Measurements from ENCODE around the gene FRMD4B. TPM values are rescaled to one million over a fixed set of nuclear protein-coding genes. Genes with fewer than 3 reads are reported as not detected.
"Not testable (repeated sequence)": the region's sequence is repeated elsewhere in the genome, so short reads cannot be mapped to it uniquely, and the experiment has no call there.

Gene FRMD4B
- total RNA-seq, 2 experiments from 2014 or later: 55.8 to 68.2 TPM

DNA sequence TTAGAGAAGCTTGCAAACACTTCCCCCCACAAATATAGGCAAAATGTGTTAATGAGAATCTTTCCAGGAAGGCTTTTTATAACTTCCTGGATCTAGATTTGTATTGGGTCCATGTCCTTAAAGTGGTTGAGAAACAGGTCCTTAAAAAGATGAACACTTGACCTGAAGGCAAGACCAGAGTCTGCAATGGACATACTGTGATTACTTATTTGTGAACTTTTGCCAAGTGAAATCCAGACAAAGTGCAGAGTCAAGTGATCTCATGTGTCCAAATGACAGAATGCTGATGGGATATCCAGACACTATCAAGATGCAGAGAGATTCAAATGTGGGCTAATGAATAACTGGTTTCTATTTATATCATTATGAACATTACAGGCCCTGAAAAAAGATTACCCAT lies 43.8 kb downstream of the FRMD4B start:
- no peak for ATAC-seq

DNA sequence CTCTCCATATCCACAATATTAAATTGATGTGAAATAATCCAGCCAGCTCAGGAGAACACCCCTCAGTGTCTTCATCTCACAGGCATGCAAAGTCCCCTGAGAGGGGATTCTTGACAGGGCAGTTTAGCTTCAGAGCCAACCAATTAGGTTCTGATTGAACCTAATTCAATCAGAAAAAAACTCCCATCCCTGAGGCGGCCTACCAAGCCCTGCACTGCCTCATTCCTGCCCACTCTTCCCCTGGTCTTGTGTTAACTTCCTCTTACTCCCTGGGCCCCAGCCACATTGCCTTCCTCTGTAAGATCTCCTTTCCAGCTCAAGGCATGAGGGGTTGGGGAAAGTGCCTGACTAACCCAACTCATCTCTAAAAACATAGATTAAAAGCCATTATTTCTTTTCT lies 46.1 kb downstream of the FRMD4B start:
- DNase-seq (no peak), ATAC-seq (no peak)
- Mint-ChIP-seq H3K27me3 (peaks cover under 1% of the 10 kb centered on the region), H3K36me3 (no peaks in the 10 kb centered on the region), H3K4me3 (no peak overlapping the region), H3K27ac (no peak overlapping the region), H3K9me3 (ENCODE audit: low read depth) (no peaks in the 10 kb centered on the region), H3K4me1 (no peaks in the 10 kb centered on the region)
- CTCF ChIA-PET: interaction anchor here (0.8 kb wide), 1 partner anchor 70 kb away, joined by 3 read pairs; no protein-coding TSS in a partner anchor

More for the DNA sequence above, 43.8 kb downstream of the FRMD4B start:
- Mint-ChIP-seq H3K9me3 (ENCODE audit: low read depth) (peaks cover 2% of the 10 kb centered on the region), H3K4me3 (no peak overlapping the region), H3K4me1 (no peaks in the 10 kb centered on the region), H3K27me3 (peaks cover 5% of the 10 kb centered on the region), H3K36me3 (no peaks in the 10 kb centered on the region), H3K27ac (no peak overlapping the region)
- CTCF ChIA-PET: interaction anchor here (1.0 kb wide), 1 partner anchor 36 kb away, joined by 3 read pairs; no protein-coding TSS in a partner anchor
- DNase-seq: no peak

DNA sequence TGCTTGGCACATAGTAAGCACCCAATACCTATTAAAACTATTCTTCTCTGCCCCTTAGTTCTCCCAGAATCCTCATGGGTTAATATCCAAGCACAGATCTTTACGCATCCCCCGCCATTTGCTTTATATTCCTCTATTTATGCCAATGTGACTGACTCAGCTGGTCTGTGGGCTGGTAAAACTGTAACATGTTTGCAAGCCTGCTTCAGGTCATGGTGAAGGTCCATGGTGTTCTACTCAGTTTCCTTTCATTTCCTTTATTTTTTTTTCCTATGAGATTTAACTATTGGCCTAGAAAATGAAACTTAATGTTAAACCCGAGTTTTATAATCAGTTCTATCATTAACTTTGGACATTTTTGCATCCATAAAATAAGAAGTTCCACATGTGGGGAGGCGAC lies 47.0 kb downstream of the FRMD4B start:
- Mint-ChIP-seq H3K9me3 (ENCODE audit: low read depth) (no peaks in the 10 kb centered on the region), H3K27ac (no peak overlapping the region), H3K4me3 (no peak overlapping the region), H3K36me3 (no peaks in the 10 kb centered on the region), H3K4me1 (no peaks in the 10 kb centered on the region), H3K27me3 (peaks cover 3% of the 10 kb centered on the region)
- ATAC-seq (no peak), DNase-seq (no peak)
- CTCF ChIA-PET: interaction anchor here (0.8 kb wide), 1 partner anchor 71 kb away, joined by 3 read pairs; no protein-coding TSS in a partner anchor

DNA sequence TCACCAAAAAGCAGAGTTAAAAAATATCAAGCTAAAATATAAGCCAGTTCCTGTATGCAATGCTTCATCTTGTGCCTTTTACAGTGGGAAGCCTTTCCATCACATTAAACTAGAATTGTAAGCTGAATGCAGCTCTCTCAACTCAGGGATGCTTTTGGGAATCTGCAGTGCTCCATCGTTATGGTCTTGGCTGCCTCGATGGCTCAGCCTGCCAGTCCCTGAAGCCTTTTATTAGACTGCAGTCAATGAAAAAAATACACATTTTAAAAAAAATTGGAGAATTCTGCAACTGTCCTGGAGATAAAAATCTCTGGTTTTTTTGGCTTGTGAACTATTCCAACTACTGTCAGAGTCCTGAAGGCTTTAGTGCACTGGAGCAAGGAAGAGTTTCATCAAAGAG lies 53.0 kb downstream of the FRMD4B start:
- CTCF ChIA-PET: no interaction called here
- Mint-ChIP-seq H3K4me1 (peaks cover 10% of the 10 kb centered on the region), H3K27ac (no peak overlapping the region), H3K9me3 (ENCODE audit: low read depth) (no peaks in the 10 kb centered on the region), H3K4me3 (no peak overlapping the region), H3K27me3 (peaks cover 9% of the 10 kb centered on the region), H3K36me3 (no peaks in the 10 kb centered on the region)
- no peak for DNase-seq
- ATAC-seq: no peak

DNA sequence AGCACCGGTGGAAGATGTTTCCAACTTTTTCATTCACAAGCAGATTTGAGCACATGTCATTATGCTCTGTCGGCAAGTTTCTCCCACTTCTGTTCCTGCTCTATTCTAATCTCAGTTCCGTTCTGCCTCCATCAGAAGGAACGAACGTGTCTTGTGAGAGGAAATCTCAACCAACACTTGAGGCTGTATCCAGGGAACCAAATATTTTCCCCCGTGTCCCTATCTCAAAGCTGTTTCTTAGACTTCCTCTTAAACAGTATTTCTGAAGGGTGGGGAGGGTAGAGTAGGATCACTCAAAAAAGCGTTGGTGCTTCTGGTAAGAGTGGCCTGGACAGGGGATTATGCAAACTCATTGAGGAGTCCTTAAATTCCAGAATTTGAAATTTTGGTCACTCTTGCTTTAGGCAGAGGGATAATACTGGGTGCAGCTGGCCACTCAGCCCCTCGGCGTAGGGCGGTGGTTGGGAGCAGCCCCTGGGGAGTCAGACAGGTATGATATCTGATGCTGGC lies 54.9 kb downstream of the FRMD4B start:
- no peaks in the 10 kb centered on the region for H3K9me3 Mint-ChIP-seq (ENCODE audit: low read depth)
- H3K4me3 Mint-ChIP-seq: no peak overlapping the region
- no peaks in the 10 kb centered on the region for H3K36me3 Mint-ChIP-seq
- CTCF ChIA-PET: interaction anchor here (1.7 kb wide), 1 partner anchor 10 kb away, joined by 3 read pairs; no protein-coding TSS in a partner anchor
- H3K27me3 Mint-ChIP-seq: peaks cover 9% of the 10 kb centered on the region
- DNase-seq (no peak), ATAC-seq (no peak)
- H3K27ac Mint-ChIP-seq: no peak overlapping the region
- H3K4me1 Mint-ChIP-seq: peaks cover 28% of the 10 kb centered on the region

DNA sequence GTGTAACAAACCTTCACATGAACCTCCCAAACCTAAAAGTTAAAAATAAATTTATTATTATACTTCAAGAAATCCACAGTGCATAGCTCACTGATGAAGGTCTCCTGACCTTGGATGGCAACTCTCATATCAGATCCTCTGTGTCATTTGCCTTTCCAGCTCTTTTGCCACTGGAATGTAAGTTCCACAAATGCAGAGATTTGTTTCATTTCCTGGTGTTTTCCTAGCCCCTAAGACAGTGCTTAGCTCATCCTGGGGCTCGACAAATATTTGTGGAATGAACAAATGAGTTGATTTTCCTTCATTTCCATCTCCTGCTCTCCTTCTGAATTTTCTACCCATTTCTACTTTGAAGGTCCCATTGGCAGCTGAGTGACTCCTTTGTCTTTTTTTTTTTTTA lies 56.0 kb downstream of the FRMD4B start:
- Mint-ChIP-seq H3K27ac (no peak overlapping the region), H3K4me1 (peaks cover 28% of the 10 kb centered on the region), H3K27me3 (peaks cover 9% of the 10 kb centered on the region), H3K9me3 (ENCODE audit: low read depth) (no peaks in the 10 kb centered on the region), H3K36me3 (no peaks in the 10 kb centered on the region), H3K4me3 (no peak overlapping the region)
- ATAC-seq (no peak), DNase-seq (no peak)
- CTCF ChIA-PET: interaction anchor here (1.7 kb wide), 1 partner anchor 9 kb away, joined by 3 read pairs; no protein-coding TSS in a partner anchor

DNA sequence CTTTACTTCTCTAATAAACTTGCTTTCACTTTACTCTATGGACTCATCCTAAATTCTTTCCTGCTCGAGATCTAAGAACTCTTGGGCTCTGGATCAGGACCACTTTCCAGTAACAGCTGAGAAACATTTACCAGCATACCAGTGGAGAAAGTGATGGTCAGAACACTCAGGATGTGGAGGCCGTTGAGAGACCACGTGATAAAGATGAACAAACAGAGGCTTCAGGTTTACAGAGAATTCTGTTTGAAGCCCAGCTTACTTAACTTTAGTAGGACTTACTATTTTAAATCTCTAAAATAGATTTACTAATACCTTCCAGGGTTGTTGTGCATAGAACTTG lies 57.0 kb downstream of the FRMD4B start:
- H3K27me3 Mint-ChIP-seq: peaks cover 6% of the 10 kb centered on the region
- H3K4me1 Mint-ChIP-seq: peaks cover 28% of the 10 kb centered on the region
- H3K27ac Mint-ChIP-seq: no peak overlapping the region
- DNase-seq (no peak), ATAC-seq (no peak)
- H3K4me3 Mint-ChIP-seq: peak overlapping the region; percentile 32
- CTCF ChIA-PET: interaction anchor here (1.7 kb wide), 1 partner anchor 8 kb away, joined by 3 read pairs; no protein-coding TSS in a partner anchor
- no peaks in the 10 kb centered on the region for H3K9me3 Mint-ChIP-seq (ENCODE audit: low read depth)
- H3K36me3 Mint-ChIP-seq: no peaks in the 10 kb centered on the region

DNA sequence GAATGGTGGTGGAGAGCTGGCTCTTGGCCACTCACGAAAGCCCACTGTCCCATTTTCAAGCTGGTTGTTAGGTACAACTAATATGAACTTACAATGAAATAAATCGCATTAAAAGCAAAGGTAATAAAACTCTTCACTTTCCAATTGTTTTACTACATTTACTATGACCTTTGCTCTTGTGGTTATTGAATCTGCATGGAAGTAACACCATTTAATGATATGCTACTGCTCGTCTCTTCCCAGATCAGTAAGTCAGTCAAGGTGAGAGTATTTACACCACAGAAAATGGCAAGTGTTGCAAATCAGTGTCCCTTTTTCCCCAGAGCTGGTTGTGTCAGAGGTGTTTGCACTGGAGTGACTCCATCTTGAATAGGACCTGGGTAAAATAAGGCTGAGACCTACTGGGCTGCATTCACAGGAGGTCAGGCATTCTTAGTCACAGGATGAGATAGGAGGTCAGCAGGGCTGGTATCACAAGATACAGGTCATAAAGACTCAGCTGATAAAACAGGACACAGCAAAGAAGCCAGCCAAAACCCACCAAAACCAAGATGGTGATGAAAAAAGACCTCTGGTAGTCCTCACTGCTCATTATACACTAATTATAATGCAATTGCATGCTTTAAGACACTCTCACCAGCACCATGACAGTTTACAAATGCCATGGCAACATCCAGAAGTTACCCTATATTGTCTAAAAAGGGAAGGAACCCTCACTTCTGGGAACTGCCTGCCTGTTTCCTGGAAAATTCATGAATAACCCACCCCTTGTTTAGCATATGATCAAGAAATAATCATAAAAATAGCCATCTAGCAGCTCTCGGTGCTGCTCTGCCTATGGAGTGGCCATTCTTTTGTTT lies 57.6 kb downstream of the FRMD4B start:
- CTCF ChIA-PET: interaction anchor here (2.0 kb wide), 1 partner anchor 18 kb away, joined by 5 read pairs; no protein-coding TSS in a partner anchor
- Mint-ChIP-seq H3K27me3 (peaks cover 6% of the 10 kb centered on the region), H3K36me3 (no peaks in the 10 kb centered on the region), H3K4me1 (peaks cover 28% of the 10 kb centered on the region), H3K9me3 (ENCODE audit: low read depth) (no peaks in the 10 kb centered on the region), H3K4me3 (peak overlapping the region; percentile 32), H3K27ac (no peak overlapping the region)
- no peak for ATAC-seq
- no peak for DNase-seq

DNA sequence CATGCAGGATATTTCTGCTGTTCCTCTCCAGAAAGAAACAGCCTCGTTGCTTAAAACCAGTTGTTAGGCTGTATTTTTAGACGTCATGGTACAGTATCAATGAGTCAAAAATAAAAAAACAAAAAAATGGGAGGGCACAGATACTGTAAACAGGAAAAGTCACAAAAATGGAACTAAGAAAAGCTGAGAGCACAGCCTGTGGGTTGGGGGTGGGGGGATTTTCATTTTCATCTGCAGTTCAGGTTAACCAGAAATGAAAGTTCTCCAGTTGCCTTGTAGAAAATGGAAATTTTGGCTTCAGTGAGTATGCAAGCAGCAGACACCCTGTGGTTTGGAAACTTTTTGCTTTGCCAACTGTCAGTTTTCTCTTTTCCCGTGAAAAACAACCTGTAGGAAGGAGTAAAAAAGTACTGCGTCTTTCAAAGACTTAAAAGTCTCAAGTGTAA lies 59.0 kb downstream of the FRMD4B start:
- ATAC-seq (peak; percentile 88), DNase-seq (peak; percentile 69)
- Mint-ChIP-seq H3K27ac (peak overlapping the region; percentile 81), H3K9me3 (ENCODE audit: low read depth) (no peaks in the 10 kb centered on the region), H3K4me1 (peaks cover 28% of the 10 kb centered on the region), H3K36me3 (no peaks in the 10 kb centered on the region), H3K27me3 (no peaks in the 10 kb centered on the region), H3K4me3 (peak overlapping the region; percentile 53)
- CTCF ChIA-PET: interaction anchor here (0.6 to 2.1 kb wide), 10 partner anchors 9 to 243 kb away, joined by 3 to 9 read pairs (median 4); no protein-coding TSS in a partner anchor

DNA sequence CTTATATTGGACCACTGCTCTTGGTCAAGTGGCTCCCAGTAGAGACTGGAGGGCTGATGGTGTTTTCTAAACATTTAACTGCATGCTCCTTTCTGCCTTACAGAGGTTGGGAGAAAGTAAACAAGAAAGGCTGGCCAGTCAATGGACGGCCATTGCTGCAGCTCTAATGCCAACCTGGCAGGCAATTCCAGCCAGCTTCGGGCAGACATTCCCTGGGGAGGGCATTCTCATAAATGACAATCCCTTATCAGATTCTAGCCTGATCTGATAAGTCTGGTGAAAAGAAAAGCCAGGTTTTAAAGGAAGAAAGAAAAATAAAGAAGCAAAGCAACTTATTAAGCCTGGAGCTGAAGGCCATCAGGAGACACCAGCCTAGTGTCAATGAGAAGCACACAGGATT lies 60.7 kb downstream of the FRMD4B start:
- ATAC-seq (no peak), DNase-seq (no peak)
- Mint-ChIP-seq H3K36me3 (no peaks in the 10 kb centered on the region), H3K4me1 (peaks cover 28% of the 10 kb centered on the region), H3K27ac (no peak overlapping the region), H3K4me3 (no peak overlapping the region), H3K27me3 (no peaks in the 10 kb centered on the region), H3K9me3 (ENCODE audit: low read depth) (no peaks in the 10 kb centered on the region)
- CTCF ChIA-PET: interaction anchor here (1.4 to 2.1 kb wide), 4 partner anchors 19 to 163 kb away, joined by 5 to 9 read pairs (median 8); partner anchors contain the start of gene FRMD4B

DNA sequence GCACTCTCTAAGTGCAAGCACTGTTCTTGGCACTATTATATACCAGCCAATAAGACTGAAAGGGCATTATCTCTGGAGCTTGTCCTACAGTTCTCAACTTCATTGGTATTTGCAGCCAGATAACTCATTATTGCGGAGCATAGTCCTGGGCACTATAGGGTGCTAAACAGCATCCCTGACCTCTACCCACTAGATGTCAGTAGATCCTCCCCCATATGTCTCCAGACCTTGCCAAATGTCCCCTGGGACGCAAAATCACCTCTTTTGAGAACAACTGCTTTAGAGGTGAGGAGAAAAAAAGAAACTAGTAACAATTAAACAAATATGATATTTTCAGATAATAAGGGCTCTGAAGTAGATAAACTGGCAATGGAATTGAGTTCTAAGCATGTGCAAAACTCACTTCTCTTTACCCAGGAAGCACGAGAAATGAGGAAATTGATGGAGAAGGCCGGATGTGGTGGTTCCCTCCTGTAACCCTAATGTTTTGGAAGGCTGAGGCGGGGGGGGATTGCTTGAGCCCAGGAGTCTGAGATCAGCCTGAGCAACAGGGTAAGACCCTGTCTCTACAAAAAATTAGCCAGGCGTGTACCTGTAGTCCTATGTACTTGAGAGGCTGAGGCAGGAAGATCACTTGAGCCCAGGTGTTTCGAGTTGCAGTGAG lies 61.4 kb downstream of the FRMD4B start:
- no peaks in the 10 kb centered on the region for H3K36me3 Mint-ChIP-seq
- ATAC-seq: no peak
- DNase-seq: no peak
- H3K27me3 Mint-ChIP-seq: no peaks in the 10 kb centered on the region
- no peak overlapping the region for H3K4me3 Mint-ChIP-seq
- no peak overlapping the region for H3K27ac Mint-ChIP-seq
- CTCF ChIA-PET: interaction anchor here (1.0 to 2.1 kb wide), 4 partner anchors 12 to 163 kb away, joined by 3 to 9 read pairs (median 3); no protein-coding TSS in a partner anchor
- H3K4me1 Mint-ChIP-seq: peaks cover 28% of the 10 kb centered on the region
- no peaks in the 10 kb centered on the region for H3K9me3 Mint-ChIP-seq (ENCODE audit: low read depth)

DNA sequence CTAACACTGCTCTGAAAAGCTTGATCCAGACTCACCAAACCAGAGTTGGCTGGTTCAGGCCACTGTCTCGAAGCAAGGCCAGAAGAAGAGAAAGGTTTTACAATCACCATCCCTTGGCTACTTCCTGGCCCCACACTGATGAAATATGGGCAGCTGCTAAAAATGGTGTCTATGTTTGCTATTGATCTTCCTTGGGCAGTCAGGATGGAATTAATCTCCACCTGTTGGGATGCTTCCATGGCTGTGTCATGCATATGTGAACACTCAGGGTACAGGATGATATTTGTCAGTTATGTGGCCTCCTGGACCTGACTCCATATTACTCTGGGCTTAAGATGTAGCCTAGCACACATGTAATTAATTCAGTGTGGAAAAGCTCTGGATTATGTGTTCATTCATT lies 61.9 kb downstream of the FRMD4B start:
- Mint-ChIP-seq H3K9me3 (ENCODE audit: low read depth) (no peaks in the 10 kb centered on the region), H3K4me3 (no peak overlapping the region), H3K4me1 (peaks cover 28% of the 10 kb centered on the region), H3K36me3 (no peaks in the 10 kb centered on the region), H3K27ac (no peak overlapping the region), H3K27me3 (no peaks in the 10 kb centered on the region)
- CTCF ChIA-PET: interaction anchor here (1.0 to 1.6 kb wide), 5 partner anchors 11 to 161 kb away, joined by 3 to 7 read pairs (median 3); no protein-coding TSS in a partner anchor
- no peak for ATAC-seq
- DNase-seq: no peak

DNA sequence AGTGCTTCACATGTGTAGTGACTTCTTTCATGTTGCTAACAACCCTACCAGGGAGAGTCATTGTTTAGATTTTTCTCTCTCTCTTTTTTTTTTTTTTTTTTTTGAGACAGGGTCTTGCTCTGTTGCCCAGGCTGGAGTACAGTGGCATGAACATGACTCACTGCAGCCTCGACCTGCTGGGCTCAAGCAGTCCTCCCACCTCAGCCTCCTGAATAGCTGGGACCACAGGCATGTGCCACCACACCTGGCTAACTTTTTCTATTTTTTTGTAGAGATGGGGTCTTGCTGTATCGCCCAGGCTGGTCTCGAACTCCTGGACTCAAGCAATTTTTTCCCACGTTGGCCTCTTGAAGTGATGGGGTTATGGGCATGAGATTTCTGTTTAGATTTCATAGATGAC lies 63.4 kb downstream of the FRMD4B start:
- H3K4me3 Mint-ChIP-seq; H3K36me3 Mint-ChIP-seq; H3K27me3 Mint-ChIP-seq; ATAC-seq; DNase-seq; H3K9me3 Mint-ChIP-seq (ENCODE audit: low read depth); H3K27ac Mint-ChIP-seq: not testable (repeated sequence)
- H3K4me1 Mint-ChIP-seq: peaks cover 15% of the 10 kb centered on the region
- CTCF ChIA-PET: interaction anchor here (1.0 to 2.5 kb wide), 3 partner anchors 16 to 104 kb away, joined by 3 to 13 read pairs (median 7); no protein-coding TSS in a partner anchor
